ENCODE results near the gene HPCAL4. TPM values are rescaled to one million over a fixed set of nuclear protein-coding genes. Genes with fewer than 3 reads are reported as not detected.

HPCAL4 gene
- total RNA-seq, 1 experiment from 2014 or later, result 0.50 TPM

GRCh38 chr1:39738622-39739366 is 47.6 kb upstream of the HPCAL4 start, which contains the start of gene PPIE (continued):
- TF ChIP-seq FOXP4 (CRISPR knock-in tag; IDR thresholded peaks at IDR 0.05) (peak; percentile 88; the same call in 1 of the 2 replicates), IRF2 (CRISPR knock-in tag; IDR thresholded peaks at IDR 0.05; ENCODE audit: borderline replicate concordance, low read depth) (no peak), NR3C1 (CRISPR knock-in tag; conservative IDR thresholded peaks at IDR 0.05; ENCODE audit: low read depth) (no peak), FOXP1 (CRISPR knock-in tag; IDR thresholded peaks at IDR 0.05; ENCODE audit: borderline replicate concordance) (no peak; the same call in 1 of the 2 replicates), NR2C2 (CRISPR knock-in tag; IDR thresholded peaks at IDR 0.05) (no peak), USF1 (CRISPR knock-in tag; IDR thresholded peaks at IDR 0.05) (0 out of 2 replicates have a peak, but pooled peaks have one; percentile 10), CBFB (CRISPR knock-in tag; IDR thresholded peaks at IDR 0.05; ENCODE audit: low read depth) (no peak), E2F4 (CRISPR knock-in tag; IDR thresholded peaks at IDR 0.05; ENCODE audit: borderline replicate concordance, low read depth) (no peak), ZNF671 (CRISPR knock-in tag; IDR thresholded peaks at IDR 0.05) (no peak), USF2 (CRISPR knock-in tag; IDR thresholded peaks at IDR 0.05) (no peak), ZNF219 (CRISPR knock-in tag; IDR thresholded peaks at IDR 0.05; ENCODE audit: borderline replicate concordance) (no peak), ZBTB21 (CRISPR knock-in tag; IDR thresholded peaks at IDR 0.05; ENCODE audit: borderline replicate concordance) (no peak), ERG (CRISPR knock-in tag; IDR thresholded peaks at IDR 0.05) (no peak), SMAD4 (CRISPR knock-in tag; IDR thresholded peaks at IDR 0.05) (no peak), CREB1 (CRISPR knock-in tag; IDR thresholded peaks at IDR 0.05) (0 out of 2 replicates have a peak, but pooled peaks have one; percentile 17), ZNF532 (CRISPR knock-in tag; IDR thresholded peaks at IDR 0.05; ENCODE audit: borderline replicate concordance) (no peak), SP1 (CRISPR knock-in tag; conservative IDR thresholded peaks at IDR 0.05) (peak; percentile 76), ATF3 (CRISPR knock-in tag; conservative IDR thresholded peaks at IDR 0.05) (no peak), SOX15 (CRISPR knock-in tag; IDR thresholded peaks at IDR 0.05) (no peak), ETV6 (CRISPR knock-in tag; IDR thresholded peaks at IDR 0.05) (0 out of 2 replicates have a peak, but pooled peaks have one; percentile 35), GRHL2 (CRISPR knock-in tag; IDR thresholded peaks at IDR 0.05; ENCODE audit: insufficient replicate concordance, severe bottlenecking) (no peak), OVOL2 (CRISPR knock-in tag; IDR thresholded peaks at IDR 0.05; ENCODE audit: borderline replicate concordance) (no peak), FOXJ3 (CRISPR knock-in tag; IDR thresholded peaks at IDR 0.05; ENCODE audit: borderline replicate concordance) (no peak), FOXK1 (CRISPR knock-in tag; IDR thresholded peaks at IDR 0.05) (no peak; the same call in 1 of the 2 replicates), ZNF121 (CRISPR knock-in tag; IDR thresholded peaks at IDR 0.05) (no peak)
